OCI-LY1 (cell line): Measurements from ENCODE around the gene EML2.
"Not testable (repeated sequence)": the region's sequence is repeated elsewhere in the genome, so short reads cannot be mapped to it uniquely, and the experiment has no call there.

Experiments
- H2AFZ ChIP-seq: fragments of 200-600 bp; sonication (generic), shearing (Covaris generic); 2 replicates; pipeline ENCODE4 v1.6.0; 2014; ENCODE audit warnings: antibody characterized with exemption, mild to moderate bottlenecking, low read length
- H3F3A ChIP-seq: fragments of 200-600 bp; sonication (generic), shearing (Covaris generic); 2 replicates; pipeline ENCODE4 v1.6.0; 2014; ENCODE audit warnings: mild to moderate bottlenecking, antibody characterized with exemption, low read length, moderate library complexity; ENCODE audit not compliant: insufficient read depth
- H3K27ac ChIP-seq: fragments of 200-600 bp; sonication (generic); 2 replicates; pipeline ENCODE4 v1.5.1; 2014; ENCODE audit warnings: low read length, mixed run types, mild to moderate bottlenecking, low read depth; ENCODE audit not compliant: poor library complexity, severe bottlenecking
- H3K27me3 ChIP-seq: fragments of 200-600 bp; sonication (generic); 2 replicates; pipeline ENCODE4 v1.6.0; 2014; ENCODE audit warnings: antibody characterized with exemption, mild to moderate bottlenecking, low read length, moderate library complexity; ENCODE audit not compliant: insufficient read depth
- H3K36me3 ChIP-seq: fragments of 200-600 bp; sonication (generic); 2 replicates; pipeline ENCODE4 v1.6.1; 2014; ENCODE audit warnings: mild to moderate bottlenecking, antibody characterized with exemption, low read length, moderate library complexity, mixed read lengths; ENCODE audit not compliant: insufficient read depth
- H3K4me1 ChIP-seq: fragments of 200-600 bp; sonication (generic); 2 replicates; pipeline ENCODE4 v1.5.1; 2014; ENCODE audit warnings: mild to moderate bottlenecking, low read length, moderate library complexity; ENCODE audit not compliant: insufficient read depth, severe bottlenecking
- H3K4me2 ChIP-seq: fragments of 200-600 bp; sonication (generic), shearing (Covaris generic); 2 replicates; pipeline ENCODE4 v1.6.1; 2014; ENCODE audit warnings: low read length
- H3K4me3 ChIP-seq: fragments of 200-600 bp; sonication (generic); 2 replicates; pipeline ENCODE4 v1.5.1; 2014; ENCODE audit warnings: low read length, low read depth, mild to moderate bottlenecking, mixed read lengths; ENCODE audit not compliant: poor library complexity, severe bottlenecking
- H3K79me2 ChIP-seq: fragments of 200-600 bp; shearing (Covaris generic); 2 replicates; pipeline ENCODE4 v1.6.1; 2016; ENCODE audit warnings: mixed run types, low read length, mixed read lengths; ENCODE audit not compliant: insufficient read depth
- H3K9ac ChIP-seq: fragments of 200-600 bp; sonication (generic), shearing (Covaris generic); 2 replicates; pipeline ENCODE4 v1.6.1; 2014; ENCODE audit warnings: mild to moderate bottlenecking, low read length, mixed read lengths
- H3K9me2 ChIP-seq: fragments of 200-600 bp; sonication (generic), shearing (Covaris generic); 2 replicates; pipeline ENCODE4 v1.6.1; 2014; ENCODE audit warnings: low read depth, mild to moderate bottlenecking, low read length, mixed read lengths
- H3K9me3 ChIP-seq: fragments of 200-600 bp; shearing (Covaris generic); 2 replicates; pipeline ENCODE4 v1.6.1; 2014; ENCODE audit warnings: low read length, mixed read lengths
- H4K20me1 ChIP-seq: fragments of 200-600 bp; sonication (generic), shearing (Covaris generic); 2 replicates; pipeline ENCODE4 v1.6.0; 2016; ENCODE audit warnings: mild to moderate bottlenecking, low read length; ENCODE audit not compliant: insufficient read depth
- EZH2 ChIP-seq: fragments of 200-600 bp; sonication (generic), shearing (Covaris generic); IDR thresholded peaks from 2 replicates; pipeline ENCODE4 v1.8.0; 2017; ENCODE audit warnings: borderline replicate concordance, mixed run types, mild to moderate bottlenecking, antibody characterized with exemption, low read length, moderate library complexity, mixed read lengths
- TF ChIP-seq, protein P1 (sequence below): fragments of 200-600 bp; sonication (generic), shearing (Covaris generic); IDR thresholded peaks from 2 replicates; pipeline ENCODE4 v1.5.1; 2017; ENCODE audit warnings: mild to moderate bottlenecking, antibody characterized with exemption, low read length, moderate library complexity, mixed read lengths

The EML2 gene

DNA sequence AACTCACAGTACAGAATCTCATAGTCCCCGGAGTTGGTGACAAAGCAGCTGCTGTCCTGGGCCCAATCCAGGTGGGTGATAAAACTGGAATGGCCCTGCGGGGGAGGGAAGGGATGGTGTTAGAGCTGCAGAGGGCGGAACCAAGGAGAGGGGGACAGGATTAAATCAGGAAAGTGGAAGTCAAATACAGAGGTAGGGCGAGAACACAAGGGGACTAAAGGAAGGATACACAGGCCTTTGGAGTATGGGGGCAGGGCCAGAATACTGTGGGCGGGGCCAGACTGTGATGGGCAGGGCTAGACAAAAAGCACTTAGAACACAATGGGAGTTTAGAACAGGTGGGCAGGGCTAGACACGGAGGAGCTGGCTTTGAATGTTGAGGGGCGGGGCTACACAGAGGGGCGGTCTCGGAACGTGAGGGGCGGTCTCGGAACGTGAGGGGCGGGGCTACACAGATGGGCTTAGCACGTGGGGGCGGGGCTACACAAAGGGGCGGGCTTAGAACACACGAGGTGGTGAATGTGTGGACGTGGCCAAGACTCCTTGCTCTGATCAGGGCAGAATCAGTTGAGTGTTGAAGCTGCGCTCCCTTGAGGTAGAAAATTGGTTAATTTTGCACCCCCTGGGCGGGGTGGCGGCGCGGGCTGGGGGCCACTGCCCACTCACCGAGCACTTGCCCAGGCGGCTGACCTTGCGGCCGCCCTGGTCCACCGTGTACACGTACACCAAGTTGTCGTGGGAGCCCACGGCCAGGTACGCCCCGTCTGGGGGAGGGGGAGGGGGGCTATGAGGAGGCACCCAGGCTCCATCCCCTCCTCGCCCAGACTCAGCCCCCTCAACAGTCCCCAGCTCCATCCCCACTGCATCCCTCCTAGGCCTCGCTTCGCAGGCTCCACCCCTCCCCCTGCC, 23.1 kb downstream of the EML2 start:
- Histone ChIP-seq H3K4me1 (no peaks in the 10 kb centered on the region), H3K9me2 (no peaks in the 10 kb centered on the region), H3K36me3 (peaks cover 62% of the 10 kb centered on the region), H3K4me2 (no peak overlapping the region), H3F3A (no peaks in the 10 kb centered on the region), H3K4me3 (no peak overlapping the region), H2AFZ (no peak overlapping the region), H3K9me3 (no peaks in the 10 kb centered on the region), H3K27me3 (no peaks in the 10 kb centered on the region), H4K20me1 (no peaks in the 10 kb centered on the region), H3K27ac (no peak overlapping the region), H3K9ac (no peak overlapping the region), H3K79me2 (no peaks in the 10 kb centered on the region)
- TF ChIP-seq, protein P1, sequence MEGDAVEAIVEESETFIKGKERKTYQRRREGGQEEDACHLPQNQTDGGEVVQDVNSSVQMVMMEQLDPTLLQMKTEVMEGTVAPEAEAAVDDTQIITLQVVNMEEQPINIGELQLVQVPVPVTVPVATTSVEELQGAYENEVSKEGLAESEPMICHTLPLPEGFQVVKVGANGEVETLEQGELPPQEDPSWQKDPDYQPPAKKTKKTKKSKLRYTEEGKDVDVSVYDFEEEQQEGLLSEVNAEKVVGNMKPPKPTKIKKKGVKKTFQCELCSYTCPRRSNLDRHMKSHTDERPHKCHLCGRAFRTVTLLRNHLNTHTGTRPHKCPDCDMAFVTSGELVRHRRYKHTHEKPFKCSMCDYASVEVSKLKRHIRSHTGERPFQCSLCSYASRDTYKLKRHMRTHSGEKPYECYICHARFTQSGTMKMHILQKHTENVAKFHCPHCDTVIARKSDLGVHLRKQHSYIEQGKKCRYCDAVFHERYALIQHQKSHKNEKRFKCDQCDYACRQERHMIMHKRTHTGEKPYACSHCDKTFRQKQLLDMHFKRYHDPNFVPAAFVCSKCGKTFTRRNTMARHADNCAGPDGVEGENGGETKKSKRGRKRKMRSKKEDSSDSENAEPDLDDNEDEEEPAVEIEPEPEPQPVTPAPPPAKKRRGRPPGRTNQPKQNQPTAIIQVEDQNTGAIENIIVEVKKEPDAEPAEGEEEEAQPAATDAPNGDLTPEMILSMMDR: no peak
- TF ChIP-seq EZH2: no peak

DNA sequence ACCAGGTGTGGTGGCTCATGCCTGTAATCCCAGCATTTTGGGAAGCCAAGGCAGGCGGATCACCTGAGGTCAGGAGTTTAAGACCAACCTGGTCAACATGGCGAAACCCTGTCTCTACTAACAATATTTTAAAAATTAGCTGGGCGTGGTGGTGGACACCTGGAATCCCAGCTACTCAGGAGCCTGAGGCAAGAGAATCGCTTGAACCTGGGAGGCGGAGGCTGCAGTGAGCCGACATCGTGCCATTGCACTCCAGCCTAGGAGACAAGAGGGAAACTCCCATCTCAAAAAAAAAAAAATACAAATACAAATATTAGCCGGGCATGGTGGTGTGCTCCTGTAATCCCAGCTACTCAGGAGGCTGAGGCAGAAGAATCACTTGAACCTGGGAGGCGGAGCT, 24.1 kb downstream of the EML2 start:
- not testable (repeated sequence) for H3K4me2 ChIP-seq, H3K4me3 ChIP-seq, H3K9me3 ChIP-seq, H3K9me2 ChIP-seq, H3K27ac ChIP-seq, H3F3A ChIP-seq, H4K20me1 ChIP-seq, H2AFZ ChIP-seq, H3K9ac ChIP-seq, H3K27me3 ChIP-seq, H3K4me1 ChIP-seq, H3K79me2 ChIP-seq
- H3K36me3 ChIP-seq: peaks cover 68% of the 10 kb centered on the region

DNA sequence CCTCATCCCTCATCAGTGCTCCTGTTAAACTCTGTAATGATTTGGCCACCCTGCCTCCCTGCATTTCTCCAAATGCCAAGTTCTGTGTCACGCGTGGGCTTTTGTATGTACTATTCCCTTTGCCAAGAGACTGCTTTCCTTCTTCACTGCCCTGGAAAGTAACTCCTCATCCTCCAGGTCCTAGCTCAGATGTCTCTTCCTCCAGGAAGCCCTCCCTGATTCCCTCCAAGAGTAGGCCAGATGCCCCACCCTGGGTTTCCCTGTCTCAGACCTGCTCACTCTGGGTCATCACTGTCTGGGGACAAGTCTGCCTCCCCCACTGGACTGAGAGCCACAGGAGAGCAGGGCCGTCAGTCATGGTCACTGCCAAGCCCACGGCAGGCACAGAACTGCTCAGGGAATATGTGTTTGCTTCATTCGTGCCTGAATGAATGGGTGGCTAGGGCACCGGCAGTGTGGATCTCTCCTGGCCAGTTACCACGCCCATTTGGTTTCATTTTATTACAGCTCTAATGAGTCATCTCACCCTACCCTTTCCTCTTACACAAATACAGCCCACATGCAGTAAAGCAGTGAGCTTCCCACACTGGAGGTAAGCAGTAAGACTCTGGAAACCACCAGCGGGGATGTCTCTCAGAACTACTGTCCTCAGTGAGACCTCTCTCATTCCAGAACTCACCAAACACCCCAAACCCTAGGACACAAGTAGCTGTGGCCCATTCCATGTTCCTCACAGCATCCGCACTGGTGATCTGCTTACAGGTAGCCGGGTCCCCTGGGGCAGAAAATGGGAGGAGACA, 25.1 kb downstream of the EML2 start:
- no peak for TF ChIP-seq EZH2
- TF ChIP-seq, protein P1: no peak
- H3K27ac ChIP-seq: no peak overlapping the region
- H3K9me2 ChIP-seq: no peaks in the 10 kb centered on the region
- 0 out of 2 replicates have a peak, but pooled peaks cover 5% of the 10 kb centered on the region for H3K9me3 ChIP-seq
- H3K36me3 ChIP-seq: peaks cover 71% of the 10 kb centered on the region
- no peak overlapping the region for H3K4me3 ChIP-seq
- no peak overlapping the region for H3K9ac ChIP-seq
- H2AFZ ChIP-seq: no peak overlapping the region
- H3K4me2 ChIP-seq: no peak overlapping the region
- H3K79me2 ChIP-seq: no peaks in the 10 kb centered on the region
- no peaks in the 10 kb centered on the region for H3K27me3 ChIP-seq
- no peaks in the 10 kb centered on the region for H3K4me1 ChIP-seq
- no peaks in the 10 kb centered on the region for H4K20me1 ChIP-seq
- H3F3A ChIP-seq: no peaks in the 10 kb centered on the region
